ENCODE data around the gene TMC7. TPM values are rescaled to one million over a fixed set of nuclear protein-coding genes. Genes with fewer than 3 reads are reported as not detected.
A peak's percentile ranks its signal among the peaks of the same experiment; 100 is the strongest.

TMC7 gene
- polyA plus RNA-seq, 1 of the 3 experiments (the other 2 are of a cell fraction), result 0.66 TPM

GRCh38 chr16:19086322-19087199 is 102.8 kb downstream of the TMC7 start (continued):
- TF ChIP-seq USF2 (IDR thresholded peaks at IDR 0.05; ENCODE audit: borderline replicate concordance, low read depth, low read length) (no peak; the same call in none of the 2 replicates), JUND (IDR thresholded peaks at IDR 0.05) (no peak), TEAD4 (IDR thresholded peaks at IDR 0.05; ENCODE audit: borderline replicate concordance, insufficient read depth) (no peak), FOSL2 (IDR thresholded peaks at IDR 0.05; ENCODE audit: borderline replicate concordance, low read depth) (no peak), POLR2AphosphoS5 (IDR thresholded peaks at IDR 0.05; ENCODE audit: low read depth, low read length) (peak; percentile 74), TAF1 (IDR thresholded peaks at IDR 0.05; ENCODE audit: borderline replicate concordance, low read depth, low read length) (peak; percentile 64; the same call in 1 of the 2 replicates), ZBTB33 (IDR thresholded peaks at IDR 0.05; ENCODE audit: borderline replicate concordance, low read depth) (peak; percentile 93), USF1 (IDR thresholded peaks at IDR 0.05; ENCODE audit: borderline replicate concordance, low read depth) (peak; percentile 82), FOXJ3 (CRISPR knock-in tag; IDR thresholded peaks at IDR 0.05) (no peak; the same call in 1 of the 2 replicates), MXI1 (IDR thresholded peaks at IDR 0.05; ENCODE audit: low read depth, low read length) (peak; percentile 81), GABPA (IDR thresholded peaks at IDR 0.05; ENCODE audit: low read depth) (no peak), MEF2A (IDR thresholded peaks at IDR 0.05; ENCODE audit: borderline replicate concordance, low read depth) (no peak), YY1 (IDR thresholded peaks at IDR 0.05; ENCODE audit: low read depth) (no peak), CHD2 (IDR thresholded peaks at IDR 0.05; ENCODE audit: low read length, partially characterized antibody) (peak; percentile 98), PBX3 (IDR thresholded peaks at IDR 0.05) (no peak), RXRA (IDR thresholded peaks at IDR 0.05; ENCODE audit: borderline replicate concordance, low read depth) (no peak), FOXM1 (IDR thresholded peaks at IDR 0.05; ENCODE audit: low read depth) (no peak), RFX5 (IDR thresholded peaks at IDR 0.05; ENCODE audit: low read length) (0 out of 2 replicates have a peak, but pooled peaks have one; percentile 36)

Measured in SK-N-SH (cell line).